Thyroid gland (tissue), 4 donors: Measurements from ENCODE around the gene TRIM47.

Experiments used
- POLR2A ChIP-seq, 2 donors: fragments of 450-650 bp; IDR thresholded peaks; one replicate each; pipeline ENCODE4 v1.6.1; 2017; ENCODE audit warnings: antibody characterized with exemption in 2 of 2, mild to moderate bottlenecking in 2 of 2, moderate library complexity in 1 of 2
- TF ChIP-seq, protein P1 (sequence below), 6 experiments: fragments of 200-600 bp in 3 of 6; fragments of 450-650 bp in 3 of 6; sonication (generic) in 3 of 6; IDR thresholded peaks; one replicate each; pipeline ENCODE4 v1.5.1; 2016 to 2019; ENCODE audit warnings: antibody characterized with exemption in 6 of 6, mild to moderate bottlenecking in 2 of 6, inconsistent platforms in 1 of 6, moderate library complexity in 1 of 6

- TF ChIP-seq, protein P1, sequence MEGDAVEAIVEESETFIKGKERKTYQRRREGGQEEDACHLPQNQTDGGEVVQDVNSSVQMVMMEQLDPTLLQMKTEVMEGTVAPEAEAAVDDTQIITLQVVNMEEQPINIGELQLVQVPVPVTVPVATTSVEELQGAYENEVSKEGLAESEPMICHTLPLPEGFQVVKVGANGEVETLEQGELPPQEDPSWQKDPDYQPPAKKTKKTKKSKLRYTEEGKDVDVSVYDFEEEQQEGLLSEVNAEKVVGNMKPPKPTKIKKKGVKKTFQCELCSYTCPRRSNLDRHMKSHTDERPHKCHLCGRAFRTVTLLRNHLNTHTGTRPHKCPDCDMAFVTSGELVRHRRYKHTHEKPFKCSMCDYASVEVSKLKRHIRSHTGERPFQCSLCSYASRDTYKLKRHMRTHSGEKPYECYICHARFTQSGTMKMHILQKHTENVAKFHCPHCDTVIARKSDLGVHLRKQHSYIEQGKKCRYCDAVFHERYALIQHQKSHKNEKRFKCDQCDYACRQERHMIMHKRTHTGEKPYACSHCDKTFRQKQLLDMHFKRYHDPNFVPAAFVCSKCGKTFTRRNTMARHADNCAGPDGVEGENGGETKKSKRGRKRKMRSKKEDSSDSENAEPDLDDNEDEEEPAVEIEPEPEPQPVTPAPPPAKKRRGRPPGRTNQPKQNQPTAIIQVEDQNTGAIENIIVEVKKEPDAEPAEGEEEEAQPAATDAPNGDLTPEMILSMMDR (IDR thresholded peaks at IDR 0.05), result no peak
- no peak for TF ChIP-seq POLR2A (IDR thresholded peaks at IDR 0.05)
Measured at GRCh38 chr17:75913537-75914210, 35.3 kb upstream of the TRIM47 start.
